IMR-90 (cell line): ENCODE data around the gene IGLL5. TPM values are rescaled to one million over a fixed set of nuclear protein-coding genes. Genes with fewer than 3 reads are reported as not detected.

ENCODE experiments used
- ATAC-seq: fragments of 200-7000 bp; cut with Tn5 transposase; 2 replicates; pipeline ENCODE4 v1.9.1; 2020; ENCODE audit warnings: low read depth, mild to moderate bottlenecking, moderate library complexity
- BruUV-seq: library from RNA; stranded (reverse); fragments of 400-500 nt; replicated peaks from 2 replicates; lab custom pipeline; 2021; lab: Mats Ljungman, UMichigan
- CTCF ChIA-PET: fragments of 300-600 bp; formaldehyde crosslinking; extraction: SDS; loops from one replicate; lab custom pipeline; 2021; ENCODE audit warnings: antibody characterized with exemption; lab: Yijun Ruan, JAX
- POLR2A ChIA-PET: fragments of 300-600 bp; sonication (Branson Sonifier 250); formaldehyde crosslinking; loops from one replicate; lab custom pipeline; 2022; ENCODE audit warnings: antibody characterized with exemption; ENCODE audit not compliant: unreplicated experiment; lab: Charles Lee
- DNase-seq: peaks from one replicate; pipeline ENCODE4 v3.0.0; 2013
- H2AFZ ChIP-seq: replicated peaks from 2 replicates; pipeline ENCODE3; 2013; ENCODE audit warnings: low read length, mild to moderate bottlenecking; ENCODE audit not compliant: poor library complexity
- H2AK5ac ChIP-seq: 2 replicates; pipeline ENCODE4 v1.6.1; 2013; ENCODE audit warnings: low read depth, low read length, inconsistent platforms
- H2AK9ac ChIP-seq: replicated peaks from 2 replicates; pipeline ENCODE3; 2013; ENCODE audit warnings: mild to moderate bottlenecking, low read depth, low read length, moderate library complexity; ENCODE audit not compliant: poor library complexity
- H2BK120ac ChIP-seq: 2 replicates; pipeline ENCODE4 v1.6.1; 2013; ENCODE audit warnings: low read depth, low read length, inconsistent platforms
- H2BK15ac ChIP-seq: 3 replicates; pipeline ENCODE4 v1.6.1; 2013; ENCODE audit warnings: low read depth, low read length, inconsistent platforms
- H2BK20ac ChIP-seq: 2 replicates; pipeline ENCODE4 v1.6.1; 2013; ENCODE audit warnings: low read depth, mild to moderate bottlenecking, inconsistent platforms, low read length, moderate library complexity
- H2BK5ac ChIP-seq: 2 replicates; pipeline ENCODE4 v1.6.1; 2013; ENCODE audit warnings: mild to moderate bottlenecking, low read depth, low read length, inconsistent platforms; ENCODE audit not compliant: poor library complexity, severe bottlenecking
- H3K14ac ChIP-seq: replicated peaks from 2 replicates; pipeline ENCODE4 v1.6.1; 2013; ENCODE audit warnings: low read depth, low read length, inconsistent platforms
- H3K18ac ChIP-seq: 2 replicates; pipeline ENCODE4 v1.6.1; 2013; ENCODE audit warnings: low read depth, low read length, control low read depth
- H3K23ac ChIP-seq: 2 replicates; pipeline ENCODE4 v1.6.1; 2013; ENCODE audit warnings: low read depth, low read length, inconsistent platforms
- H3K27ac ChIP-seq: 2 replicates; pipeline ENCODE4 v1.5.1; 2013; ENCODE audit warnings: mild to moderate bottlenecking, control low read depth, low read length; ENCODE audit not compliant: insufficient read depth
- H3K27me3 ChIP-seq: 2 replicates; pipeline ENCODE4 v1.6.1; 2013; ENCODE audit warnings: low read length; ENCODE audit not compliant: control insufficient read depth, insufficient read depth
- H3K36me3 ChIP-seq: 2 replicates; pipeline ENCODE4 v1.6.1; 2013; ENCODE audit warnings: low read length, mixed read lengths; ENCODE audit not compliant: control insufficient read depth, insufficient read depth
- H3K4ac ChIP-seq: 2 replicates; pipeline ENCODE4 v1.6.1; 2013; ENCODE audit warnings: low read depth, low read length, inconsistent platforms
- H3K4me1 ChIP-seq: 2 replicates; pipeline ENCODE4 v1.6.1; 2013; ENCODE audit warnings: low read length, mixed read lengths; ENCODE audit not compliant: control insufficient read depth, insufficient read depth
- H3K4me2 ChIP-seq: 2 replicates; pipeline ENCODE4 v1.6.1; 2013; ENCODE audit warnings: low read depth, mild to moderate bottlenecking, control low read depth, low read length, moderate library complexity
- H3K4me3 ChIP-seq: 2 replicates; pipeline ENCODE4 v1.5.1; 2013; ENCODE audit warnings: low read depth, mild to moderate bottlenecking, control low read depth, low read length, moderate library complexity; ENCODE audit not compliant: insufficient read depth
- H3K56ac ChIP-seq: 2 replicates; pipeline ENCODE4 v1.6.1; 2013; ENCODE audit warnings: low read length, inconsistent platforms; ENCODE audit not compliant: insufficient read depth; ENCODE audit errors: extremely low read depth
- H3K79me1 ChIP-seq, 2 experiments: 2 replicates each; pipeline ENCODE4 v1.6.1; 2013; ENCODE audit warnings: low read length in 2 of 2, inconsistent platforms in 1 of 2, low read depth in 1 of 2
- H3K9ac ChIP-seq: 2 replicates; pipeline ENCODE4 v1.6.1; 2013; ENCODE audit warnings: low read depth, low read length, control low read depth
- H3K9me1 ChIP-seq: 2 replicates; pipeline ENCODE4 v1.6.1; 2013; ENCODE audit warnings: low read length, inconsistent platforms; ENCODE audit not compliant: insufficient read depth
- H3K9me3 ChIP-seq: 2 replicates; pipeline ENCODE4 v1.6.1; 2013; ENCODE audit warnings: low read length; ENCODE audit not compliant: control insufficient read depth, insufficient read depth
- H4K20me1 ChIP-seq: 2 replicates; pipeline ENCODE4 v1.6.1; 2013; ENCODE audit warnings: low read length, inconsistent platforms; ENCODE audit not compliant: insufficient read depth
- H4K5ac ChIP-seq: 2 replicates; pipeline ENCODE4 v1.6.1; 2013; ENCODE audit warnings: mild to moderate bottlenecking, low read depth, low read length, control low read depth
- H4K8ac ChIP-seq, 2 experiments: 2 replicates each; pipeline ENCODE4 v1.6.1; 2013; ENCODE audit warnings: low read depth in 2 of 2, low read length in 2 of 2, control low read depth in 1 of 2, inconsistent platforms in 1 of 2
- H4K91ac ChIP-seq: 2 replicates; pipeline ENCODE4 v1.6.1; 2013; ENCODE audit warnings: low read depth, low read length, inconsistent platforms; ENCODE audit not compliant: insufficient read depth
- BHLHE40 ChIP-seq: fragments of 150-350 bp; IDR thresholded peaks from 2 replicates; pipeline ENCODE4 v1.6.1; 2016; ENCODE audit warnings: mild to moderate bottlenecking, low read depth, low read length
- CEBPB ChIP-seq: IDR thresholded peaks from 2 replicates; pipeline ENCODE4 v1.6.1; 2012; ENCODE audit warnings: low read depth, low read length, improper control_type of control experiment
- CHD1 ChIP-seq: IDR thresholded peaks from 2 replicates; pipeline ENCODE4 v1.6.1; 2012; ENCODE audit warnings: low read depth, low read length, improper control_type of control experiment
- CTCF ChIP-seq: conservative IDR thresholded peaks from 2 replicates; pipeline ENCODE4 v1.5.1; 2012; ENCODE audit warnings: mild to moderate bottlenecking, low read depth, low read length, improper control_type of control experiment
- ELK1 ChIP-seq: fragments of 150-350 bp; IDR thresholded peaks from 2 replicates; pipeline ENCODE4 v1.6.1; 2016; ENCODE audit warnings: low read depth, mild to moderate bottlenecking, low read length, moderate library complexity, borderline replicate concordance
- FOS ChIP-seq: fragments of 150-350 bp; IDR thresholded peaks from 2 replicates; pipeline ENCODE4 v1.6.1; 2016; ENCODE audit warnings: low read depth, low read length
- MAZ ChIP-seq: IDR thresholded peaks from 2 replicates; pipeline ENCODE4 v1.6.1; 2012; ENCODE audit warnings: low read depth, mild to moderate bottlenecking, low read length, improper control_type of control experiment, moderate library complexity, borderline replicate concordance
- MXI1 ChIP-seq: IDR thresholded peaks from 2 replicates; pipeline ENCODE4 v1.6.1; 2012; ENCODE audit warnings: low read depth, mild to moderate bottlenecking, low read length, moderate library complexity, borderline replicate concordance
- NFE2L2 ChIP-seq: fragments of 150-350 bp; IDR thresholded peaks from 2 replicates; pipeline ENCODE4 v1.6.1; 2016; ENCODE audit warnings: low read depth, mild to moderate bottlenecking, low read length
- POLR2A ChIP-seq: IDR thresholded peaks from 2 replicates; pipeline ENCODE4 v1.6.1; 2012; ENCODE audit warnings: mild to moderate bottlenecking, low read depth, low read length
- RAD21 ChIP-seq: IDR thresholded peaks from 2 replicates; pipeline ENCODE4 v1.6.1; 2012; ENCODE audit warnings: low read length, improper control_type of control experiment
- RCOR1 ChIP-seq: IDR thresholded peaks from 2 replicates; pipeline ENCODE4 v1.6.1; 2012; ENCODE audit warnings: mild to moderate bottlenecking, low read length, improper control_type of control experiment; ENCODE audit not compliant: insufficient replicate concordance
- RFX5 ChIP-seq: IDR thresholded peaks from 2 replicates; pipeline ENCODE4 v1.8.0; 2012; ENCODE audit warnings: low read depth, mild to moderate bottlenecking, low read length, moderate library complexity
- SMC3 ChIP-seq: fragments of 150-350 bp; IDR thresholded peaks from 2 replicates; pipeline ENCODE4 v1.6.1; 2016; ENCODE audit warnings: low read depth, mild to moderate bottlenecking, antibody characterized with exemption, low read length, moderate library complexity
- USF2 ChIP-seq: fragments of 150-350 bp; IDR thresholded peaks from 2 replicates; pipeline ENCODE4 v1.6.1; 2017; ENCODE audit warnings: mild to moderate bottlenecking, antibody characterized with exemption, low read length, low read depth
- WGBS, 2 experiments: methylation state at CpG; one replicate each; pipeline versions ENCODE4 v1.1.5 to v1.1.7; 2013; ENCODE audit warnings: missing lambda C conversion rate in 2 of 2; ENCODE audit not compliant: insufficient read length in 1 of 2; ENCODE audit errors: extremely low coverage in 2 of 2; 5-methylcytosine and 5-hydroxymethylcytosine counted together
- dilution Hi-C: fragments of 300-500 bp; cut with HindIII; formaldehyde crosslinking; loops from one replicate; pipeline ENCODE4 v1.14.3; 2018; ENCODE audit warnings: low sequenced_read_pairs; ENCODE audit not compliant: unreplicated experiment
- in situ Hi-C: fragments of 300-500 bp; cut with MboI; formaldehyde crosslinking; loops from 3 replicates; pipeline ENCODE4 v1.14.3; 2019; ENCODE audit warnings: low sequenced_read_pairs, inconsistent platforms, mixed read lengths
- intact Hi-C: fragments of 100-400 bp; cut with micrococcal nuclease; formaldehyde crosslinking; loops from 2 replicates; pipeline ENCODE4 v1.10.0; 2022
- polyA plus RNA-seq, 3 experiments: library from polyadenylated mRNA; depleted of rRNA; stranded (reverse); fragments of >200 nt; gene quantifications; 2 replicates each; pipeline ENCODE4 v1.2.3, GENCODE V29; 2012; ENCODE audit warnings: low replicate concordance in 1 of 3
- total RNA-seq: library from RNA; depleted of rRNA; stranded (reverse); fragments of >200 nt; gene quantifications from 2 replicates; pipeline ENCODE4 v1.2.3, GENCODE V29; 2012

Gene IGLL5
- total and polyA plus RNA-seq, 2 of the 4 experiments (the other 2 are of a cell fraction) = not detected

- BruUV-seq = no TSS peak
- Histone ChIP-seq H2AK5ac (no peak overlapping the region), H2BK5ac (no peak overlapping the region), H4K8ac (no peak overlapping the region), H3K36me3 (no peaks in the 10 kb centered on the region), H2BK20ac (no peak overlapping the region), H3K9me3 (no peaks in the 10 kb centered on the region), H2BK120ac (no peak overlapping the region), H3K4ac (no peak overlapping the region), H3K4me2 (no peak overlapping the region), H3K27ac (no peak overlapping the region), H3K56ac (no peak overlapping the region), H3K79me1 (no peaks in the 10 kb centered on the region), H2AK9ac (no peak overlapping the region), H3K4me3 (no peak overlapping the region), H4K20me1 (no peaks in the 10 kb centered on the region), H3K18ac (no peak overlapping the region), H3K14ac (no peak overlapping the region), H3K23ac (no peak overlapping the region), H4K91ac (no peak overlapping the region), H2BK15ac (no peak overlapping the region), H3K4me1 (no peaks in the 10 kb centered on the region), H3K27me3 (0 out of 2 replicates have a peak, but pooled peaks cover 2% of the 10 kb centered on the region), H2AFZ (no peak overlapping the region), H3K9me1 (no peaks in the 10 kb centered on the region), H3K9ac (no peak overlapping the region), H4K5ac (no peak overlapping the region)
- in situ Hi-C loops = no loop called here
- POLR2A ChIA-PET = no interaction called here
- TF ChIP-seq BHLHE40 = no peak
- no peak for TF ChIP-seq RCOR1
- no peak for TF ChIP-seq MAZ
- TF ChIP-seq CTCF = no peak
- no peak for TF ChIP-seq RFX5
- no peak for TF ChIP-seq CEBPB
- TF ChIP-seq RAD21 = no peak
- TF ChIP-seq POLR2A = no peak
- no peak for TF ChIP-seq SMC3
- TF ChIP-seq USF2 = no peak
- TF ChIP-seq MXI1 = no peak
- TF ChIP-seq CHD1 = no peak
- no peak for TF ChIP-seq NFE2L2
- TF ChIP-seq FOS = no peak
- no peak for TF ChIP-seq ELK1
- intact Hi-C loops = no loop called here
- ATAC-seq (no peak), DNase-seq (no peak)
- WGBS, 2 experiments = no CpG with 5 or more reads among the region's 5 CpGs
- dilution Hi-C loops = no loop called here
- CTCF ChIA-PET = interaction anchor here (1.3 kb wide), 1 partner anchor 11 kb away, joined by 5 read pairs; no protein-coding TSS in a partner anchor
Observed at GRCh38 chr22:22838148-22838786, 49.3 kb upstream of the IGLL5 start.
